Nephron (organoid): ENCODE results near the gene TPM1.

Source experiments
- H3K27ac Mint-ChIP-seq, 3 experiments: 2 replicates each; pipeline ENCODE4 v1.8.0; 2020; ENCODE audit warnings: mixed read lengths in 3 of 3, mild to moderate bottlenecking in 2 of 3, moderate library complexity in 1 of 3
- H3K27me3 Mint-ChIP-seq: 2 replicates; pipeline ENCODE4 v1.8.0; 2021; ENCODE audit warnings: low read depth, mild to moderate bottlenecking, moderate library complexity, mixed read lengths
- H3K36me3 Mint-ChIP-seq: 2 replicates; pipeline ENCODE4 v1.8.0; 2020; ENCODE audit warnings: low read depth, mixed read lengths
- H3K4me1 Mint-ChIP-seq: 2 replicates; pipeline ENCODE4 v1.8.0; 2020; ENCODE audit warnings: mixed read lengths
- H3K4me3 Mint-ChIP-seq, 3 experiments: 2 replicates each; pipeline ENCODE4 v1.8.0; 2020; ENCODE audit warnings: mild to moderate bottlenecking in 3 of 3, mixed read lengths in 3 of 3, moderate library complexity in 2 of 3
- H3K9me3 Mint-ChIP-seq: 2 replicates; pipeline ENCODE4 v1.8.0; 2020; ENCODE audit warnings: mixed read lengths
- CTCF ChIP-seq, 3 experiments: fragments of 200-600 bp; sonication (generic); IDR thresholded peaks; one replicate each; pipeline ENCODE4 v1.5.0; 2021; ENCODE audit warnings: antibody characterized with exemption in 3 of 3; ENCODE audit not compliant: unreplicated experiment in 3 of 3

TPM1 gene

GRCh38 chr15:63110428-63111026 lies 68.0 kb downstream of the TPM1 start:
- Mint-ChIP-seq H3K27ac (peak overlapping the region in 2 of 3 experiments; percentile 28 to 47), H3K9me3 (peaks cover 5% of the 10 kb centered on the region), H3K27me3 (no peaks in the 10 kb centered on the region), H3K4me3 (no peak overlapping the region), H3K36me3 (no peaks in the 10 kb centered on the region), H3K4me1 (peaks cover 19% of the 10 kb centered on the region)
- no peak for TF ChIP-seq CTCF (IDR thresholded peaks at IDR 0.05; ENCODE audit: unreplicated experiment in 3 of 3)

GRCh38 chr15:63111481-63111880 lies 68.9 kb downstream of the TPM1 start:
- Mint-ChIP-seq H3K27ac (no peak overlapping the region), H3K27me3 (no peaks in the 10 kb centered on the region)

GRCh38 chr15:63112871-63113270 lies 70.3 kb downstream of the TPM1 start:
- peaks cover 5% of the 10 kb centered on the region for H3K9me3 Mint-ChIP-seq
- H3K4me1 Mint-ChIP-seq = peaks cover 19% of the 10 kb centered on the region
- H3K36me3 Mint-ChIP-seq = no peaks in the 10 kb centered on the region
- TF ChIP-seq CTCF (IDR thresholded peaks at IDR 0.05; ENCODE audit: unreplicated experiment in 3 of 3) = no peak
- H3K4me3 Mint-ChIP-seq = no peak overlapping the region
- H3K27ac Mint-ChIP-seq = no peak overlapping the region
- H3K27me3 Mint-ChIP-seq = no peaks in the 10 kb centered on the region

More at GRCh38 chr15:63111481-63111880, 68.9 kb downstream of the TPM1 start:
- H3K36me3 Mint-ChIP-seq = no peaks in the 10 kb centered on the region
- no peak overlapping the region for H3K4me3 Mint-ChIP-seq
- no peak for TF ChIP-seq CTCF (IDR thresholded peaks at IDR 0.05; ENCODE audit: unreplicated experiment in 3 of 3)
- H3K9me3 Mint-ChIP-seq = peaks cover 5% of the 10 kb centered on the region
- H3K4me1 Mint-ChIP-seq = peaks cover 19% of the 10 kb centered on the region

- Mint-ChIP-seq H3K9me3 (peaks cover 8% of the 10 kb centered on the region), H3K4me3 (no peak overlapping the region)
Observed at GRCh38 chr15:63114465-63114864, 71.9 kb downstream of the TPM1 start.

More at GRCh38 chr15:63114465-63114864, 71.9 kb downstream of the TPM1 start:
- H3K27me3 Mint-ChIP-seq = no peaks in the 10 kb centered on the region
- H3K27ac Mint-ChIP-seq = no peak overlapping the region
- H3K36me3 Mint-ChIP-seq = no peaks in the 10 kb centered on the region
- TF ChIP-seq CTCF (IDR thresholded peaks at IDR 0.05; ENCODE audit: unreplicated experiment in 3 of 3) = no peak
- peaks cover 6% of the 10 kb centered on the region for H3K4me1 Mint-ChIP-seq
